Testis (tissue), 3 donors: ENCODE measurements around the gene FOSL1. TPM values are rescaled to one million over a fixed set of nuclear protein-coding genes. Genes with fewer than 3 reads are reported as not detected.

Experiments
- DNase-seq: peaks from one replicate; pipeline ENCODE4 v3.0.0-alpha.2; 2019
- H3K27ac ChIP-seq, 2 donors: fragments of 200-600 bp; sonication (generic); one replicate each; pipeline ENCODE4 v1.5.1; 2019
- H3K27me3 ChIP-seq: fragments of 200-600 bp; sonication (generic); one replicate; pipeline ENCODE4 v1.5.1; 2019
- H3K36me3 ChIP-seq: fragments of 200-600 bp; sonication (generic); one replicate; pipeline ENCODE4 v1.5.1; 2017; ENCODE audit warnings: low read depth; ENCODE audit errors: missing control alignments
- H3K4me1 ChIP-seq: fragments of 200-600 bp; sonication (generic); one replicate; pipeline ENCODE4 v1.5.1; 2019
- H3K4me3 ChIP-seq, 2 donors: fragments of 200-600 bp; sonication (generic); one replicate each; pipeline ENCODE4 v1.5.1; 2017 to 2019
- H3K9me3 ChIP-seq: fragments of 200-600 bp; sonication (generic); one replicate; pipeline ENCODE4 v1.5.1; 2017
- POLR2A ChIP-seq: fragments of 450-650 bp; IDR thresholded peaks from one replicate; pipeline ENCODE4 v1.6.1; 2017; ENCODE audit warnings: antibody characterized with exemption, mild to moderate bottlenecking, moderate library complexity
- WGBS, 2 donors: methylation state at CpG; one replicate each; pipeline ENCODE4 v1.1.5; 2018; 5-methylcytosine and 5-hydroxymethylcytosine counted together
- intact Hi-C: fragments of 100-400 bp; cut with DNase I; formaldehyde crosslinking; loops from one replicate; pipeline ENCODE4 v1.15.1; 2023; ENCODE audit warnings: low total_unique reads
- polyA plus RNA-seq: library from polyadenylated mRNA; stranded (reverse); fragments of 350-450 nt; fragmentation: Illumina TruSeq; extraction: RNeasy Lipid Tissue Mini Kit (QIAGEN cat#74804); gene quantifications from one replicate; pipeline ENCODE4 v1.2.3, GENCODE V29; 2014; ENCODE audit warnings: low read depth, low replicate concordance; ENCODE audit not compliant: insufficient read depth
- total RNA-seq, 2 donors: library from RNA; depleted of rRNA; stranded (reverse); fragments of >200 nt; gene quantifications; one replicate each; pipeline ENCODE4 v1.2.3, GENCODE V29; 2016
- TF ChIP-seq, protein P1 (sequence below), 3 experiments: fragments of 450-650 bp in 2 of 3; fragments of 200-600 bp in 1 of 3; sonication (generic) in 1 of 3; IDR thresholded peaks; one replicate each; pipeline ENCODE4 v1.5.1; 2016 to 2019; ENCODE audit warnings: antibody characterized with exemption in 3 of 3, mild to moderate bottlenecking in 2 of 3, moderate library complexity in 1 of 3

The FOSL1 gene
- total and polyA plus RNA-seq, 3 donors from 2014 or later, result 1.7 to 2.0 (median 1.7) TPM

DNA sequence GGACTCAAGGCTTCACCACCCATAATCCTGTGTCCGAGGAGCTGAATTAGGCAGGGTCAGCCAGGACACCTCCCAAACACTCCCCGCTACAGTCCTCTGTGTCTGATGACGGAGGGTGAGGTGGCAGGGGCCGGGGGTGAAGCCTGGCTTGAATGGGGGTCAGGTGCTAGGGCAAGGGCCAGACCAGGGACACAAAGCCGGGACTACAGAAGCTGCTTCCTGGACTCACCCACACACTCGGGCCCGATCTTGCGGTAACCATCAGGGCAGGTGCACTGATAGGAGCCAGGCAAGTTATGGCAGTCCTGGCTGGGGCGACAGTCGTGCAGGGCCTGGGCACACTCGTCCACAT is 29.9 kb downstream of the FOSL1 start:
- intact Hi-C loops, result no loop called here
- H3K4me3 ChIP-seq, result no peak overlapping the region
- no peak for TF ChIP-seq POLR2A
- TF ChIP-seq, protein P1, sequence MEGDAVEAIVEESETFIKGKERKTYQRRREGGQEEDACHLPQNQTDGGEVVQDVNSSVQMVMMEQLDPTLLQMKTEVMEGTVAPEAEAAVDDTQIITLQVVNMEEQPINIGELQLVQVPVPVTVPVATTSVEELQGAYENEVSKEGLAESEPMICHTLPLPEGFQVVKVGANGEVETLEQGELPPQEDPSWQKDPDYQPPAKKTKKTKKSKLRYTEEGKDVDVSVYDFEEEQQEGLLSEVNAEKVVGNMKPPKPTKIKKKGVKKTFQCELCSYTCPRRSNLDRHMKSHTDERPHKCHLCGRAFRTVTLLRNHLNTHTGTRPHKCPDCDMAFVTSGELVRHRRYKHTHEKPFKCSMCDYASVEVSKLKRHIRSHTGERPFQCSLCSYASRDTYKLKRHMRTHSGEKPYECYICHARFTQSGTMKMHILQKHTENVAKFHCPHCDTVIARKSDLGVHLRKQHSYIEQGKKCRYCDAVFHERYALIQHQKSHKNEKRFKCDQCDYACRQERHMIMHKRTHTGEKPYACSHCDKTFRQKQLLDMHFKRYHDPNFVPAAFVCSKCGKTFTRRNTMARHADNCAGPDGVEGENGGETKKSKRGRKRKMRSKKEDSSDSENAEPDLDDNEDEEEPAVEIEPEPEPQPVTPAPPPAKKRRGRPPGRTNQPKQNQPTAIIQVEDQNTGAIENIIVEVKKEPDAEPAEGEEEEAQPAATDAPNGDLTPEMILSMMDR (IDR thresholded peaks at IDR 0.05), result no peak
- no peak overlapping the region for H3K27ac ChIP-seq
- 68 to 78% methylated on average over 5 to 11 of the region's 11 CpGs for WGBS, 2 donors
- no peaks in the 10 kb centered on the region for H3K9me3 ChIP-seq
- DNase-seq, result no peak
- H3K36me3 ChIP-seq, result no peaks in the 10 kb centered on the region
- peaks cover 14% of the 10 kb centered on the region for H3K4me1 ChIP-seq
- no peaks in the 10 kb centered on the region for H3K27me3 ChIP-seq

- Histone ChIP-seq H3K4me1 (peaks cover 14% of the 10 kb centered on the region), H3K36me3 (no peaks in the 10 kb centered on the region), H3K27ac (no peak overlapping the region), H3K27me3 (no peaks in the 10 kb centered on the region), H3K9me3 (no peaks in the 10 kb centered on the region), H3K4me3 (no peak overlapping the region)
- 81 to 87% methylated on average over 22 of the region's 24 CpGs for WGBS, 2 donors
- DNase-seq, result no peak
- TF ChIP-seq, protein P1 (IDR thresholded peaks at IDR 0.05), result no peak
- TF ChIP-seq POLR2A, result no peak
- intact Hi-C loops, result no loop called here
Measured at GRCh38 chr11:65869643-65870306, 30.4 kb downstream of the FOSL1 start.

DNA sequence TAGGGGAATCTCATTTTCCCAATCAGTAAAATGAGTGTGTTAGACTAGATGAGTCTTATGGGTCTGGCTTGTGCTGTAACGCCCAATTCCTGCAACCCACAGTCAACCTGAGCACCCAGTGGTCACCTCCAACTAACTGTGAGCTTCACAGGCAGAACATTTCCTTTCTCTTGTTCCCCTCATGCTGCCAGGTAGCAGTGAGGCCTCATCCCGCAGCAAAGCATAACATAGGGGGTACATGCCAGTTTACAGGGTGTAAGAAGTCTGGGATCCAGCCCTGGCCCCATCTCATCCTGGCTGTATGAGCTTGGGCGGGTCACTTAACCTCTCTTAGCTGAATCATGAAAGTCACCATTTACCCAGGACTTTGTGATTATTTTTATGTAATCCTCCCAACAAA is 31.3 kb downstream of the FOSL1 start:
- no peak overlapping the region for H3K27ac ChIP-seq
- peaks cover 14% of the 10 kb centered on the region for H3K4me1 ChIP-seq
- TF ChIP-seq, protein P1 (IDR thresholded peaks at IDR 0.05), result no peak
- H3K27me3 ChIP-seq, result no peaks in the 10 kb centered on the region
- DNase-seq, result no peak
- H3K36me3 ChIP-seq, result no peaks in the 10 kb centered on the region
- intact Hi-C loops, result no loop called here
- H3K4me3 ChIP-seq, result no peak overlapping the region
- 91 to 96% methylated on average over 3 of the region's 3 CpGs for WGBS, 2 donors
- H3K9me3 ChIP-seq, result no peaks in the 10 kb centered on the region

DNA sequence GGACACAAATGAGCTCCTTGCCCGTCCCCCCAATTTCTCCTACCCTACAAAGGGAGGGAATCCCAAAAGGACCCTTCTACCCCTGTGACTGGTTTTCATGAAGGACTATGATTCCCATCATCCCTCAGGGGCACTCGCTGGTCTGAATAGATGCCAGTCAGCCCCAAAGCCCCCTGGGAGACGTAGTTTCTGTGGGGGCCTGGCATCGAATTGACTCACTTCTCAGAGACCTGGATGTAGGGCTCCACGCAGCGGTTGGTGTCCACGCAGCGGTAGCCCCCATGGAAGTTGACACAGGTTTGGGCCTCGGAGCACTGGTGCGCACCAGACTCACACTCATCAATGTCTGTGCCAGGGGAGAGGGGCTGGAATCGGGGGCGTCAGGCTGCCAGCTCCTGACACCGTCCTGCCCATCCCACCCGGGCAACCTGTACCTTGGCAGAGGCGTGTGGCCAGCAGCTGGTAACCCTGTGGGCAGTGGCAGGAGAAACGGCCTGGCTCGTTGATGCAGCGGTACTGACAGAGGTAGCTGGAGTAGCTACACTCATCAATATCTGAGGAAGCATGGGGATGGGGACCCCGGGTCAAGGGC is 32.0 kb downstream of the FOSL1 start:
- TF ChIP-seq POLR2A, result no peak
- TF ChIP-seq, protein P1 (IDR thresholded peaks at IDR 0.05), result no peak
- no peaks in the 10 kb centered on the region for H3K9me3 ChIP-seq
- no peak overlapping the region for H3K4me3 ChIP-seq
- intact Hi-C loops, result no loop called here
- no peak overlapping the region for H3K27ac ChIP-seq
- peaks cover 11% of the 10 kb centered on the region for H3K4me1 ChIP-seq
- DNase-seq, result peak; percentile 47
- no peaks in the 10 kb centered on the region for H3K27me3 ChIP-seq
- 83 to 87% methylated on average over 9 to 19 of the region's 19 CpGs for WGBS, 2 donors
- H3K36me3 ChIP-seq, result no peaks in the 10 kb centered on the region
